ENCODE results near the gene TMPRSS9. TPM values are rescaled to one million over a fixed set of nuclear protein-coding genes. Genes with fewer than 3 reads are reported as not detected.

The TMPRSS9 gene
- total RNA-seq, 1 donor from 2014 or later = not detected

GRCh38 chr19:2352121-2352520 lies 7.9 kb upstream of the TMPRSS9 start:
- H3K27ac Mint-ChIP-seq (ENCODE audit: unreplicated experiment) = no peak overlapping the region
- no peak overlapping the region for H3K4me3 Mint-ChIP-seq (ENCODE audit: unreplicated experiment)
- no peaks in the 10 kb centered on the region for H3K36me3 Mint-ChIP-seq (ENCODE audit: low read depth, unreplicated experiment)
- DNase-seq (ENCODE audit: low spot score) = no peak
- no peak for TF ChIP-seq CTCF (IDR thresholded peaks at IDR 0.05; ENCODE audit: unreplicated experiment)
- H3K27me3 Mint-ChIP-seq (ENCODE audit: unreplicated experiment) = peaks cover 2% of the 10 kb centered on the region
- H3K4me1 Mint-ChIP-seq (ENCODE audit: unreplicated experiment) = no peaks in the 10 kb centered on the region
- no peaks in the 10 kb centered on the region for H3K9me3 Mint-ChIP-seq (ENCODE audit: unreplicated experiment)

- Mint-ChIP-seq H3K4me3 (ENCODE audit: unreplicated experiment) (no peak overlapping the region), H3K9me3 (ENCODE audit: unreplicated experiment) (no peaks in the 10 kb centered on the region), H3K4me1 (ENCODE audit: unreplicated experiment) (no peaks in the 10 kb centered on the region), H3K36me3 (ENCODE audit: low read depth, unreplicated experiment) (no peaks in the 10 kb centered on the region), H3K27ac (ENCODE audit: unreplicated experiment) (no peak overlapping the region), H3K27me3 (ENCODE audit: unreplicated experiment) (peaks cover 2% of the 10 kb centered on the region)
- TF ChIP-seq CTCF (IDR thresholded peaks at IDR 0.05; ENCODE audit: unreplicated experiment) = no peak
- no peak for DNase-seq (ENCODE audit: low spot score)
Observed at GRCh38 chr19:2353159-2353886, 6.7 kb upstream of the TMPRSS9 start.

- DNase-seq (ENCODE audit: low spot score) = no peak
- TF ChIP-seq CTCF (IDR thresholded peaks at IDR 0.05; ENCODE audit: unreplicated experiment) = no peak
- no peak overlapping the region for H3K4me3 Mint-ChIP-seq (ENCODE audit: unreplicated experiment)
- H3K36me3 Mint-ChIP-seq (ENCODE audit: low read depth, unreplicated experiment) = no peaks in the 10 kb centered on the region
- H3K27ac Mint-ChIP-seq (ENCODE audit: unreplicated experiment) = no peak overlapping the region
- no peaks in the 10 kb centered on the region for H3K4me1 Mint-ChIP-seq (ENCODE audit: unreplicated experiment)
- no peaks in the 10 kb centered on the region for H3K9me3 Mint-ChIP-seq (ENCODE audit: unreplicated experiment)
- H3K27me3 Mint-ChIP-seq (ENCODE audit: unreplicated experiment) = peaks cover 5% of the 10 kb centered on the region
Observed at GRCh38 chr19:2353887-2354592, 6.0 kb upstream of the TMPRSS9 start.

- H3K9me3 Mint-ChIP-seq (ENCODE audit: unreplicated experiment) = no peaks in the 10 kb centered on the region
- no peak overlapping the region for H3K4me3 Mint-ChIP-seq (ENCODE audit: unreplicated experiment)
- peaks cover 10% of the 10 kb centered on the region for H3K27me3 Mint-ChIP-seq (ENCODE audit: unreplicated experiment)
- H3K36me3 Mint-ChIP-seq (ENCODE audit: low read depth, unreplicated experiment) = no peaks in the 10 kb centered on the region
- no peak for TF ChIP-seq CTCF (IDR thresholded peaks at IDR 0.05; ENCODE audit: unreplicated experiment)
- H3K4me1 Mint-ChIP-seq (ENCODE audit: unreplicated experiment) = no peaks in the 10 kb centered on the region
- no peak overlapping the region for H3K27ac Mint-ChIP-seq (ENCODE audit: unreplicated experiment)
- no peak for DNase-seq (ENCODE audit: low spot score)
Observed at GRCh38 chr19:2354670-2355069, 5.4 kb upstream of the TMPRSS9 start.

Data from endothelial cell (in vitro differentiated cells).